ENCODE data around the gene FNTB.

The FNTB gene

GRCh38 chr14:64970041-64970440 is 16.7 kb upstream of the FNTB start:
- Histone ChIP-seq H3K27ac (ENCODE audit: low read depth, low read length) (no peak overlapping the region), H3F3A (ENCODE audit: control insufficient read depth, insufficient read depth) (no peaks in the 10 kb centered on the region), H3K36me3 (ENCODE audit: control insufficient read depth, low read length) (no peaks in the 10 kb centered on the region), H3K4me3 (ENCODE audit: low read length) (no peak overlapping the region), H3K9me3 (ENCODE audit: control insufficient read depth, insufficient read depth, low read length) (no peaks in the 10 kb centered on the region), H4K20me1 (ENCODE audit: control insufficient read depth, insufficient read depth, low read depth, low read length) (no peaks in the 10 kb centered on the region), H3K27me3 (ENCODE audit: control insufficient read depth, low read length) (peaks cover 35% of the 10 kb centered on the region), H3K4me2 (ENCODE audit: low read length) (no peak overlapping the region), H3K9me2 (replicated peaks; ENCODE audit: control insufficient read depth, low read length) (no peaks in the 10 kb centered on the region), H3K79me2 (ENCODE audit: control insufficient read depth, low read length) (no peaks in the 10 kb centered on the region), H3K4me1 (ENCODE audit: control insufficient read depth, low read length) (peaks cover 4% of the 10 kb centered on the region; the same call in 1 of the 2 replicates)
- TF ChIP-seq EZH2phosphoT487 (IDR thresholded peaks at IDR 0.05; ENCODE audit: borderline replicate concordance, low read length) (no peak), CTCF (IDR thresholded peaks at IDR 0.05; ENCODE audit: low read depth, low read length, poor library complexity, severe bottlenecking) (no peak)

- no peaks in the 10 kb centered on the region for H3K9me2 ChIP-seq (replicated peaks; ENCODE audit: control insufficient read depth, low read length)
- H3K4me2 ChIP-seq (ENCODE audit: low read length) = no peak overlapping the region
- no peaks in the 10 kb centered on the region for H4K20me1 ChIP-seq (ENCODE audit: control insufficient read depth, insufficient read depth, low read depth, low read length)
- H3K9me3 ChIP-seq (ENCODE audit: control insufficient read depth, insufficient read depth, low read length) = no peaks in the 10 kb centered on the region
- TF ChIP-seq EZH2phosphoT487 (IDR thresholded peaks at IDR 0.05; ENCODE audit: borderline replicate concordance, low read length) (no peak), CTCF (IDR thresholded peaks at IDR 0.05; ENCODE audit: low read depth, low read length, poor library complexity, severe bottlenecking) (no peak)
- H3K4me1 ChIP-seq (ENCODE audit: control insufficient read depth, low read length) = peaks cover 4% of the 10 kb centered on the region; the same call in 1 of the 2 replicates
- no peaks in the 10 kb centered on the region for H3K36me3 ChIP-seq (ENCODE audit: control insufficient read depth, low read length)
- H3K4me3 ChIP-seq (ENCODE audit: low read length) = no peak overlapping the region
- H3K27me3 ChIP-seq (ENCODE audit: control insufficient read depth, low read length) = peaks cover 35% of the 10 kb centered on the region
- H3K79me2 ChIP-seq (ENCODE audit: control insufficient read depth, low read length) = no peaks in the 10 kb centered on the region
- H3K27ac ChIP-seq (ENCODE audit: low read depth, low read length) = no peak overlapping the region
- H3F3A ChIP-seq (ENCODE audit: control insufficient read depth, insufficient read depth) = no peaks in the 10 kb centered on the region
These were observed 15.8 kb upstream of the FNTB start for GRCh38 chr14:64970776-64971477.

- peak overlapping the region; percentile 48 for H3K4me3 ChIP-seq (ENCODE audit: low read length)
- peaks cover 35% of the 10 kb centered on the region for H3K27me3 ChIP-seq (ENCODE audit: control insufficient read depth, low read length)
- peaks cover 4% of the 10 kb centered on the region; the same call in 1 of the 2 replicates for H3K4me1 ChIP-seq (ENCODE audit: control insufficient read depth, low read length)
- no peaks in the 10 kb centered on the region for H3K9me2 ChIP-seq (replicated peaks; ENCODE audit: control insufficient read depth, low read length)
- H3K79me2 ChIP-seq (ENCODE audit: control insufficient read depth, low read length) = no peaks in the 10 kb centered on the region
- H3K27ac ChIP-seq (ENCODE audit: low read depth, low read length) = no peak overlapping the region
- H4K20me1 ChIP-seq (ENCODE audit: control insufficient read depth, insufficient read depth, low read depth, low read length) = no peaks in the 10 kb centered on the region
- H3F3A ChIP-seq (ENCODE audit: control insufficient read depth, insufficient read depth) = no peaks in the 10 kb centered on the region
- no peaks in the 10 kb centered on the region for H3K36me3 ChIP-seq (ENCODE audit: control insufficient read depth, low read length)
- peak overlapping the region; percentile 69 for H3K4me2 ChIP-seq (ENCODE audit: low read length)
- H3K9me3 ChIP-seq (ENCODE audit: control insufficient read depth, insufficient read depth, low read length) = no peaks in the 10 kb centered on the region
- no peak for TF ChIP-seq EZH2phosphoT487 (IDR thresholded peaks at IDR 0.05; ENCODE audit: borderline replicate concordance, low read length)
- TF ChIP-seq CTCF (IDR thresholded peaks at IDR 0.05; ENCODE audit: low read depth, low read length, poor library complexity, severe bottlenecking) = no peak
These were observed 15.2 kb upstream of the FNTB start for GRCh38 chr14:64971491-64971942.
